CD4-positive, alpha-beta T cell treated with Interleukin-4 for 1 hour (primary cell): ENCODE data around the gene ELL2.

Source experiments
- DNase-seq, 2 donors: peaks; one replicate each; pipeline ENCODE4 v3.0.0-alpha.2; 2020 to 2022

ELL2 gene

GRCh38 chr5:95961617-95962474 lies at the start of gene ELL2:
Gene ELL2, minus strand, starts transcription at chr5:95961851. Its CDS starts 130 bp downstream, at chr5:95961721.
- DNase-seq, result peak; percentile 98 to 99

- DNase-seq, result no peak
Measured at GRCh38 chr5:96008987-96009647, 47.5 kb upstream of the ELL2 start.

- no peak for DNase-seq
Measured at GRCh38 chr5:96008487-96008886, 46.8 kb upstream of the ELL2 start.

GRCh38 chr5:96007051-96007450 lies 45.4 kb upstream of the ELL2 start:
- no peak for DNase-seq

GRCh38 chr5:96006291-96006690 lies 44.6 kb upstream of the ELL2 start:
- no peak for DNase-seq

- no peak for DNase-seq
Measured at GRCh38 chr5:96004754-96005153, 43.1 kb upstream of the ELL2 start.

GRCh38 chr5:96004087-96004486 lies 42.4 kb upstream of the ELL2 start:
- DNase-seq, result no peak

GRCh38 chr5:96001262-96001661 lies 39.6 kb upstream of the ELL2 start:
- no peak for DNase-seq

GRCh38 chr5:96000308-96000707 lies 38.7 kb upstream of the ELL2 start:
- DNase-seq, result no peak

GRCh38 chr5:95996904-95997723 lies 35.5 kb upstream of the ELL2 start:
- no peak for DNase-seq

GRCh38 chr5:95995962-95996489 lies 34.4 kb upstream of the ELL2 start:
- DNase-seq, result no peak

GRCh38 chr5:95993776-95994175 lies 32.1 kb upstream of the ELL2 start:
- no peak for DNase-seq

GRCh38 chr5:95993266-95993665 lies 31.6 kb upstream of the ELL2 start:
- no peak for DNase-seq

- DNase-seq, result no peak
Measured at GRCh38 chr5:95989283-95990048, 27.8 kb upstream of the ELL2 start.

GRCh38 chr5:95988877-95989276 lies 27.2 kb upstream of the ELL2 start:
- no peak for DNase-seq

GRCh38 chr5:95988094-95988493 lies 26.4 kb upstream of the ELL2 start:
- no peak for DNase-seq

GRCh38 chr5:95986937-95987520 lies 25.4 kb upstream of the ELL2 start:
- DNase-seq, result no peak

GRCh38 chr5:95986001-95986400 lies 24.4 kb upstream of the ELL2 start:
- no peak for DNase-seq

GRCh38 chr5:95985249-95985648 lies 23.6 kb upstream of the ELL2 start:
- no peak for DNase-seq

GRCh38 chr5:95984287-95984938 lies 22.8 kb upstream of the ELL2 start:
- no peak for DNase-seq

GRCh38 chr5:95983509-95983908 lies 21.9 kb upstream of the ELL2 start:
- DNase-seq, result no peak
